Nephron (organoid): ENCODE data around the gene PAK3.

Experiments used
- H3K27ac Mint-ChIP-seq, 3 experiments: 2 replicates each; pipeline ENCODE4 v1.8.0; 2020; ENCODE audit warnings: mixed read lengths in 3 of 3, mild to moderate bottlenecking in 2 of 3, moderate library complexity in 1 of 3
- H3K27me3 Mint-ChIP-seq: 2 replicates; pipeline ENCODE4 v1.8.0; 2021; ENCODE audit warnings: low read depth, mild to moderate bottlenecking, moderate library complexity, mixed read lengths
- H3K36me3 Mint-ChIP-seq: 2 replicates; pipeline ENCODE4 v1.8.0; 2020; ENCODE audit warnings: low read depth, mixed read lengths
- H3K4me1 Mint-ChIP-seq: 2 replicates; pipeline ENCODE4 v1.8.0; 2020; ENCODE audit warnings: mixed read lengths
- H3K4me3 Mint-ChIP-seq, 3 experiments: 2 replicates each; pipeline ENCODE4 v1.8.0; 2020; ENCODE audit warnings: mild to moderate bottlenecking in 3 of 3, mixed read lengths in 3 of 3, moderate library complexity in 2 of 3
- H3K9me3 Mint-ChIP-seq: 2 replicates; pipeline ENCODE4 v1.8.0; 2020; ENCODE audit warnings: mixed read lengths
- CTCF ChIP-seq, 3 experiments: fragments of 200-600 bp; sonication (generic); IDR thresholded peaks; one replicate each; pipeline ENCODE4 v1.5.0; 2021; ENCODE audit warnings: antibody characterized with exemption in 3 of 3; ENCODE audit not compliant: unreplicated experiment in 3 of 3

PAK3 gene

GRCh38 chrX:111262086-111262485 lies 166.1 kb downstream of the PAK3 start:
- Mint-ChIP-seq H3K27ac (peak overlapping the region; percentile 1 to 55 (median 26)), H3K4me3 (peak overlapping the region in 1 of 3 experiments; percentile 24), H3K36me3 (peaks cover 5% of the 10 kb centered on the region), H3K4me1 (peaks cover 71% of the 10 kb centered on the region), H3K27me3 (no peaks in the 10 kb centered on the region), H3K9me3 (no peaks in the 10 kb centered on the region)
- TF ChIP-seq CTCF (IDR thresholded peaks at IDR 0.05; ENCODE audit: unreplicated experiment in 3 of 3): no peak

DNA sequence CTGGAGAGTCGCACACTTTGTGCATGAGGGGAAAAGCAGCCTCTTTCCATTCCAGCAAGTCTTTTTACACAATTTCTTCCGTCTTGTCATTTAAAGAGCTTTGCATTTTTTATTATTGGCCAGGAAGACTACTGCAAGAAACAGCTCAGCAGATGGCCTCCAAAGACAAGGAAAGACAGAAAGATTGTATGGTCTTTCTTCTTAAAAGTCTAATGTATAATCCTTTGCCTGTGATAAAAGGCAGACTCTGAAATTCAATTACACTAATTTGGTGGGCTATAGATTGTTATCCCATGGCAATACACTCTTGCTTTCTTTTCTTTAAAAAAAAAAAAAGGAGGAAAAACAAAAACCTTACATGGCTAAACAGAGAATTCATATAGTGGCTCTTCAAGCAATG lies 168.4 kb downstream of the PAK3 start:
- peak overlapping the region in 1 of 3 experiments; percentile 19 for H3K4me3 Mint-ChIP-seq
- TF ChIP-seq CTCF (IDR thresholded peaks at IDR 0.05; ENCODE audit: unreplicated experiment in 3 of 3): peak in 1 of 3 experiments; percentile 18

GRCh38 chrX:111265486-111265885 lies 169.5 kb downstream of the PAK3 start:
- Mint-ChIP-seq H3K4me3 (peak overlapping the region in 1 of 3 experiments; percentile 94), H3K27me3 (peaks cover 5% of the 10 kb centered on the region), H3K27ac (peak overlapping the region in 1 of 3 experiments; percentile 46), H3K9me3 (no peaks in the 10 kb centered on the region), H3K36me3 (peaks cover 5% of the 10 kb centered on the region), H3K4me1 (peaks cover 58% of the 10 kb centered on the region)
- TF ChIP-seq CTCF (IDR thresholded peaks at IDR 0.05; ENCODE audit: unreplicated experiment in 3 of 3): no peak

More for the DNA sequence above, 168.4 kb downstream of the PAK3 start:
- Mint-ChIP-seq H3K27ac (peak overlapping the region in 2 of 3 experiments; percentile 3 to 48), H3K9me3 (no peaks in the 10 kb centered on the region), H3K27me3 (no peaks in the 10 kb centered on the region), H3K4me1 (peaks cover 62% of the 10 kb centered on the region), H3K36me3 (peaks cover 5% of the 10 kb centered on the region)

GRCh38 chrX:111268506-111268905 lies 172.5 kb downstream of the PAK3 start:
- peaks cover 6% of the 10 kb centered on the region for H3K27me3 Mint-ChIP-seq
- peak overlapping the region; percentile 16 to 47 (median 20) for H3K27ac Mint-ChIP-seq
- peak overlapping the region; percentile 85 to 94 (median 90) for H3K4me3 Mint-ChIP-seq
- no peak for TF ChIP-seq CTCF (IDR thresholded peaks at IDR 0.05; ENCODE audit: unreplicated experiment in 3 of 3)
- no peaks in the 10 kb centered on the region for H3K9me3 Mint-ChIP-seq
- H3K4me1 Mint-ChIP-seq: peaks cover 53% of the 10 kb centered on the region
- H3K36me3 Mint-ChIP-seq: no peaks in the 10 kb centered on the region

- peak within 1 kb of the TSS; percentile 85 to 94 (median 90) for H3K4me3 Mint-ChIP-seq
- H3K4me1 Mint-ChIP-seq: peaks cover 45% of the 10 kb centered on the region
- TF ChIP-seq CTCF (IDR thresholded peaks at IDR 0.05; ENCODE audit: unreplicated experiment in 3 of 3): no peak
- H3K36me3 Mint-ChIP-seq: no peaks in the 10 kb centered on the region
- peak within 1 kb of the TSS; percentile 7 to 73 (median 47) for H3K27ac Mint-ChIP-seq
- H3K9me3 Mint-ChIP-seq: no peaks in the 10 kb centered on the region
- peaks cover 6% of the 10 kb centered on the region for H3K27me3 Mint-ChIP-seq
These were observed 174.3 kb downstream of the PAK3 start, which contains the start of gene CAPN6 for GRCh38 chrX:111270339-111270738. TSS of gene CAPN6 (minus strand) at chrX:111270483. CDS start at chrX:111263936, 6,547 bp downstream.
